IPS DF 19.7 (cell line): ENCODE measurements around the gene PACS1.
"Not testable (repeated sequence)": the region's sequence is repeated elsewhere in the genome, so short reads cannot be mapped to it uniquely, and the experiment has no call there.

ENCODE experiments used
- DNase-seq: peaks from one replicate; pipeline ENCODE4 v3.0.0-alpha.2; 2013; ENCODE audit warnings: low read depth, low spot score

The PACS1 gene

GRCh38 chr11:66275396-66275795 is 205.3 kb downstream of the PACS1 start:
- DNase-seq: no peak

DNA sequence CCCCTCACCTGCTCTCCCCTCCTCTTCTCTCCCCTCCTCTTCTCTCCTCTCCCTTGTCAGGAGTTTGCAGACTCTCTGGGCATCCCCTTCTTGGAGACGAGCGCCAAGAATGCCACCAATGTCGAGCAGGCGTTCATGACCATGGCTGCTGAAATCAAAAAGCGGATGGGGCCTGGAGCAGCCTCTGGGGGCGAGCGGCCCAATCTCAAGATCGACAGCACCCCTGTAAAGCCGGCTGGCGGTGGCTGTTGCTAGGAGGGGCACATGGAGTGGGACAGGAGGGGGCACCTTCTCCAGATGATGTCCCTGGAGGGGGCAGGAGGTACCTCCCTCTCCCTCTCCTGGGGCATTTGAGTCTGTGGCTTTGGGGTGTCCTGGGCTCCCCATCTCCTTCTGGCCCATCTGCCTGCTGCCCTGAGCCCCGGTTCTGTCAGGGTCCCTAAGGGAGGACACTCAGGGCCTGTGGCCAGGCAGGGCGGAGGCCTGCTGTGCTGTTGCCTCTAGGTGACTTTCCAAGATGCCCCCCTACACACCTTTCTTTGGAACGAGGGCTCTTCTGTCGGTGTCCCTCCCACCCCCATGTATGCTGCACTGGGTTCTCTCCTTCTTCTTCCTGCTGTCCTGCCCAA is 206.0 kb downstream of the PACS1 start:
- no peak for DNase-seq

- DNase-seq: not testable (repeated sequence)
Observed at GRCh38 chr11:66276619-66277018, 206.5 kb downstream of the PACS1 start.

DNA sequence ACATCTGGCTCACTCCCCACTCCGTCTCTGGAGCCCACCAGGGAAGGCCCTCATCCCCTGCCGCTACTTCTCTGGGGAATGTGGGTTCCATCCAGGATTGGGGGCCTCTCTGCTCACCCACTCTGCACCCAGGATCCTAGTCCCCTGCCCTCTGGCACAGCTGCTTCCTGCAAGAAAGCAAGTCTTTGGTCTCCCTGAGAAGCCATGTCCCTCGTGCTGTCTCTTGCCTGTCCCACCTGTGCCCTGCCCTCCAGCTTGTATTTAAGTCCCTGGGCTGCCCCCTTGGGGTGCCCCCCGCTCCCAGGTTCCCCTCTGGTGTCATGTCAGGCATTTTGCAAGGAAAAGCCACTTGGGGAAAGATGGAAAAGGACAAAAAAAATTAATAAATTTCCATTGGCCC is 207.0 kb downstream of the PACS1 start:
- not testable (repeated sequence) for DNase-seq

- no peak for DNase-seq
Observed at GRCh38 chr11:66277471-66278362, 207.6 kb downstream of the PACS1 start, which contains the start of gene CNIH2. CNIH2 (plus strand) TSS chr11:66278175; CDS start chr11:66278457, 282 bp downstream.

DNA sequence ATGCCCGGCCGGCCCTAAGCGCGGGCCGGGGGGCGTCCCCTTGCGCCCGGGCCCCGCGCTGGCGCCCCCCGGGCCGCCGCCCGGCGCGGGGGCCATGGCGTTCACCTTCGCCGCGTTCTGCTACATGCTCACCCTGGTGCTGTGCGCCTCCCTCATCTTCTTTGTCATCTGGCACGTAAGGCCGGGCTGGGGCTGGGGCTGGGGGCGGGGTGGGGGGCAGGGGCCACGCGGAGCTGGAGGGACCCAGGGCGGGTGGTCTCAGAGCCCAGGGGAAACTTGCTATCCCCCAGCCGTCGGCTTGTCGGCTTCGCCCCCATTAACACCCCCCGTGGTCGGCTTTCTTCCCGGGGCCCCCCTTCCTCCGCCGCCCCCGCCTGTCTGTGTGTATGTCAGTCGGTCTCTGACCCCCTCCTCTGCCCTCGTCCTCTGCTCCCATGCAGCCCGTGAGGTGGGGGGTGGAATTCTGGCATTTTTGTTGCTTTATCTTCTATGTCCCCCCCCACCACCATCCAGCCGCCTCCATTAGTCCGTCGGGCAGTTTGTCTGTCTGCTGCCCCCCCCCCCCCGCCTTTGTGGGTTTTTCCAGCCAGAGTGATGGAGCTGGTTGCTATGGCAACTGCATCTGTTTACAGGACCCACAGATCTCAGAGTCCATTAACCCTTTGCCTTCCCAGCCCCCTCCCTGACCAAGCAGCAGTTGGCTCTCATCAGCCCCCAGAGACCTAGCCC is 208.5 kb downstream of the PACS1 start:
- DNase-seq: no peak

DNA sequence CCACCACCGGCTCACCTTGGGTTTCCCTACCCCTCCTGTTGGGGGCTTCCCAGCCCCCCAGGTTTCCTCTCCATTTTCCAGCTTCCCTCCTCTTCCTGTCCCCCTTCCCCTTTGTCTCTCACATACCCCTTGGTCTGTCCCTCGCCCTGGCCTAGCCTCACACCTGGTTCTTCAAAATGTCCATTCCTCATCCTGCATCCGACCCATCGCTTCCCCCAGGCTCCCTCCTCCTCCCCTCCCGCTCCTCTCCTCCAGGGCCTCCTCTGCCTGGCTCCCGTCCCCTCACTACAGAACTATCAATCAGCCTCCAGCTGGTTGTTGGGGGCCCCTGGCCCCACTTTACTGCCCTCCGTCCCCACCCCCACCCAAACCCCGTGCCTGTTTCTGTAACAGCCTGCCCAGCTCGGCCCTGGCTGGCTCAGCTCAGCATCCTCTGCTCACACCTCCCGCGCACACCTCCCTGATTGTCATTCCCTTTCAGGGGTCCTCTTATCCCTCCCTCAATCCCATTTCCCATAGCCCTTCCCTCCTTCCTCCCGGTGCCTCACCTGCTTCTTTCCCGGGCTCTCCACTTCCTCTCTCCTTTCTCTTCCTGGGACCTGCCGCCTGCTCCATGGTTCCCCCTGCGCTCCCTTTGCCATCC is 209.1 kb downstream of the PACS1 start:
- no peak for DNase-seq

DNA sequence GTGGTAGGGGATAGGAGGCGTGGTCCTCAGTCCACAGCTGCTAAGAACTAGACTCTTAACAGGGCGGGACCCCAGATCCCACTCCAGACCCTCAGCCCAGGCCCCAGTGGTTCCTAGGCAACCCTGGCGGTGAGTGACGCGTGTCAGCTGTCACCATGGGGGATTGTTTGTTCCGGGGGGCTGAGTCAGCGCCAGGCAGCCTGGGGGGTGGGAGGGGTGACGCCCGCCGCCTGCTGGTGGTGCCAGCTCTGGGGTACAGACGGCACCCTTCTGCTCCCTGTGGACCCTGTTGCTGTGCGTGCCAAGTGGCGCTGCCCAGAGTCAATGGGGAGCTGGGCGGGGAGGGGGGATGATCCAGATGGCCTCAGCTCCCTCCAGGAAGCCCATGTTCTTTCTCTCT is 210.4 kb downstream of the PACS1 start:
- no peak for DNase-seq

GRCh38 chr11:66281001-66281400 is 210.9 kb downstream of the PACS1 start:
- DNase-seq: no peak

DNA sequence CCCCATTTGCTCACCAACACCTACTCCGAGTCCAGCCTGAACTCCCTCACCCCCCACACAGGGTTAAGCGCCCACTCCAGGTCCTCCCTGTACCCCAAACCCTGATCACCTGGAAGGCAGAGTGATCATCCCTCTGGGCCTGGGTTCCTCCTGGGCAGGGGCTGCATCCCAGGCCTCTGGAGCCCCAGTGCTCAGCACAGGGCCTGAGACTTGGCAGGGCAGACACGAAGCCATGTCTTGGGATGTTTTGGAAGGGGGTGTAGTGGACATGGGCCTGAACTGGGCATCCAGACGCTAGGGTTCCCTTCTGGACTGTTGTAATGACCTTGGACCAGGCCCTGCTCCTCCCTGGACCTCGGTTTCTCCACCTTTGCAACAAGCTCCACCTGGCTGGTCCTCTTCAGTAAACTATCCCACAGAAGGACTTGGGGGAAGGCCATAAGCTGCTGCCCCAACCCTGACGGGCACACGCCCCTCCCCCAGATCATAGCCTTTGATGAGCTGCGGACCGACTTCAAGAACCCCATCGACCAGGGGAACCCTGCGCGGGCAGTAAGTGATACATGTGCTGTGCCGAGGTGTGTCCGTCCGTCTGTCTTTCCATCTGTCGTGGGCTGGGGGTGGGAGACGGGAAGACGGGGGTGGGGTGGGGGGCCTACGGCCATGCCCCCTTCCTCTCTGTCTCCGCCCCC is 211.8 kb downstream of the PACS1 start:
- DNase-seq: no peak

DNA sequence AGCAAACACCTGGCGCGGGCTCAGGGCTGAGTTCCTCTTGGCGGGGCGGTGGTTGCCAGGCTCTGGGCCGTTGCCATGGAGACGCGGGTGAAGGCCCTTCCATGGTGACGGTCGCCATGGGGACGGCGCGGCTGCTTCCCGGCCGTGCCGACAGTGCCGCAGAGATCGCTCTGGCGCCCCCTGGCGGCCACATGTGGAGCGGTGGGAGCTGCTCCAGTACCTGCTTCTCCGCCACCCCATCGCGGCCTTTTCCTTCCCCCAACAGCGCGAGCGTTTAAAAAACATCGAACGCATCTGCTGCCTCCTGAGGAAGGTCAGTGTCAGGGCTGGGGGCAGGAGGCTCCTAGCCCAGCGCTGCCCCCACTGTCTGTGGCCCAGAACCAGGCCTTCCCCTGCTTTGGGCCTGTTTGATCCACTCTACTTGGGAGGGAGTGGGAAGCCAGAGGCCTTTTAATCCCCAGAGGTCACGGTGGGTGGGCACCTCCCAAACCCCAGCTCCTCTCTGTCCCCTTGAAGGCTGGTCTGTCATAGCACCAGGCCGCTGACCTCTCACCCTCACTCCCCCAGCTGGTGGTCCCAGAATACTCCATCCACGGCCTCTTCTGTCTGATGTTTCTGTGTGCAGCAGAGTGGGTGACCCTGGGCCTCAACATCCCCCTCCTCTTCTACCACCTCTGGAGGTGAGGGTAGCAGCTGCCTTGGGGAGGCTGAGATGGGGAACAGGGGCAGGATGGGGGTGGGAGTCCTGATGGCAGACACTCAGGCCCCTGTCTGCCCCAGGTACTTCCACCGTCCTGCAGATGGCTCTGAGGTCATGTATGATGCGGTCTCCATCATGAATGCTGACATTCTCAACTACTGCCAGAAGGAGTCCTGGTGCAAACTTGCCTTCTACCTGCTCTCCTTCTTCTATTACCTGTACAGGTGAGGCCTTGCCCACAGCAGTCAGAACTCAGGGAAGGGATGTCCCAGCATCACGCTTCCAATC is 212.7 kb downstream of the PACS1 start:
- DNase-seq: peak; percentile 86

- DNase-seq: no peak
Observed at GRCh38 chr11:66283461-66284105, 213.5 kb downstream of the PACS1 start.

DNA sequence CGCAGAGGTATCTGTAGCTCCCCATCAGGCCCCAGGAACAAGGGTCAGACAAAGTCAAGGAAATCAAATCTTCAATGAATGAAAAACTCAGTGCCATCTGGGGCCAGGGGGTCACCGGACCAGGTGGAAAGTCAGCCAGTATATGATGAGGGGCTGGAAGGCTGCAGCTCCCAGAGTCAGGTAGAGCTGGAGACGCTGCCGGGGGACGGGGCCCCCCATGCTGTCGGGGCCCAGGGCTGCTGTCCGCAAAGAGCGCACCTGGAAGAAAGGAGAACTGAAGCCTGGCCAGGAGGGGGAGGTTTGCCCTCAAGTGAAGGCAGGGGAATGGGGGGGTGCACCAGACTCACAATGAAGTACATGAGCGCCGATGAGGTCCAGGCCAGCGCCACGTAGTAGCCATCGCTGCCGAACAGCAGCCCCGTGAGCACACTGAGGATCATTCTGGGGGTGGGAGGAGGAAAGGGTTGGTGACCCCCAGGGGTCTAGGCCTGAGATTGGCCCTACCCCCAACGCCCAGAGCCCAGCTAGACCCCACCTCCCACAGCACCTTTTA is 214.5 kb downstream of the PACS1 start:
- no peak for DNase-seq

DNA sequence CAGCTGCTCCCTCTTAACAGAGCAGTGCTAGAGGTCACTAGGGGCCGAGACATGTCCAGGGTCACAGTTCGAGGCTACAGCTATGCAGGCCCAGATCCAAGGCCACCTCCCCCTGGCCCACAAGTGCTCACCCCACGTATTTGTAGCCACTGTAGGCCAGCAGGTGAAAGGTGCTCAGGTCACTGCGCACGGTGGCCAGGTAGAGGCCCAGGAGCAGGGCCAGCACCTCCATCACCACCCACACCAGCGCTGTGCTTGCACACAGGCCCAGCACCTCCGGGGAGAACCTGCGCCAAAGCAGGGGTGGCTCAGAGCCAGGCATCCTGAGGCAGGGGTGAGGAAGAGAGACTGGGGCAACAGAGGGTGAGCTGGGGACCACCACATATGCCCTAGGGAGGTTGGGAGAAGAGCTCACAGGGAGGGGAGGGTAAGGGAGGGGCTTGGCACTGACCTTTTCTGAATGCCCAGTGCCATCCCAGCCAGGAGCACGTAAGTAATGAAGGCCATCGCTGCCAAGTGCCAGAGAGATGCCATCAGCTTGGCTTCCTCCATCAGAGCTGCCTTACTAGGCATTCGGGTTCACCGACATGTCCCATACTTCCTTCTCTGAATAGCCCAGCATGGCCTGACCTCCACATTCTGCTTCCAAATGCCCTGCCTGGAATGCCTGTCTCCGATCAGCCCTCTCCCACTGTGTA is 215.3 kb downstream of the PACS1 start:
- no peak for DNase-seq

DNA sequence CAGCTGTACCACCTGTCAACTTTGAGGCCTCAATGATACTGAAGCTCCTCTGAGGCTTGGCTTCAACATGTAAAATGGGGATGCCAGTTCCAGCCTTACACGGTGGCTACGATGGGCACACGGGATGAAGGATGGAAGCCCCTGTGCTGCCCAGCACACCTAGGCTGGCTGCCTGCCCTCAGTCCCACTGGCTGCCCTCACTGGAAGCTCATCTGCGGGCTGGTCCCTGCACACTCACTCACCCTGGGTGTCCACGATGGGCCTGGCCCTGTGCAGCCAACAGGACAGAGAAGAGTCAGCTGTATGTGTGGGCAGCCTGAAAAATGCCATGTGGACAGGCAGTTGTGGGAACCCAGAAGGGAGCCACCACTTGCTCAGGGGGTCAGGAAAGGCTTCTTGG is 216.6 kb downstream of the PACS1 start:
- no peak for DNase-seq

DNA sequence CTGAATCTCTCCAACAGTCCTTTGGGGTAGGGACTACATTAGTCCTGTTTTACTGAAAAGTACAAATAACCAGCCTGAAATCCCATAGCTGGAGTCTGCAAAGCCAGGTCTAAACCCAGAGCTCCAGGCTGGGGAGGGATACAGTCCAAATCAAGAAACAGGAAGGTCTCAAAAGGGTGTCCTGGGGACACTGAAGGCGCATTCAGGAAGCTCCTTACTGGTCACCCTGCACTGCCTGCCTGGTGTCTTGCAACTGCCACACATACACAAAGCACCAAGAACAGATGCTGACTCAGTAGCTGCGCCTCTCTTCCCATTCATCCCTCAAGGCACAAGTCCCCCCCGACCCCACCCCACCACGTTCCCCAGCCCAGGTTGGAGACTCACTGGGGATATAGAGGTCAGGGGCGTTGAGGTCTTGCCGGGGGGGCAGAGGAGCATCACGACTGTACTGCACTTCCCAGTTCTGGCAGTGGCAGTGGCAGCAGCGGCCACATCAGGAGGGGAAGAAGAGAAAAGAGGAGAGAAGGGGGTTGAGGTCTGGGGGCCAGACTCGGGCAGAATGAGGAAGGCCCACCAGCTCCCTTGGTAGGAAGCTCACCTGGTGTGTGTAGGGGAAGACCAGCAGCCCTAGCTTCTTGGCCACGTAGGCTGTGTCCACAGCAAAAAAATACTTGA is 217.3 kb downstream of the PACS1 start:
- no peak for DNase-seq

DNA sequence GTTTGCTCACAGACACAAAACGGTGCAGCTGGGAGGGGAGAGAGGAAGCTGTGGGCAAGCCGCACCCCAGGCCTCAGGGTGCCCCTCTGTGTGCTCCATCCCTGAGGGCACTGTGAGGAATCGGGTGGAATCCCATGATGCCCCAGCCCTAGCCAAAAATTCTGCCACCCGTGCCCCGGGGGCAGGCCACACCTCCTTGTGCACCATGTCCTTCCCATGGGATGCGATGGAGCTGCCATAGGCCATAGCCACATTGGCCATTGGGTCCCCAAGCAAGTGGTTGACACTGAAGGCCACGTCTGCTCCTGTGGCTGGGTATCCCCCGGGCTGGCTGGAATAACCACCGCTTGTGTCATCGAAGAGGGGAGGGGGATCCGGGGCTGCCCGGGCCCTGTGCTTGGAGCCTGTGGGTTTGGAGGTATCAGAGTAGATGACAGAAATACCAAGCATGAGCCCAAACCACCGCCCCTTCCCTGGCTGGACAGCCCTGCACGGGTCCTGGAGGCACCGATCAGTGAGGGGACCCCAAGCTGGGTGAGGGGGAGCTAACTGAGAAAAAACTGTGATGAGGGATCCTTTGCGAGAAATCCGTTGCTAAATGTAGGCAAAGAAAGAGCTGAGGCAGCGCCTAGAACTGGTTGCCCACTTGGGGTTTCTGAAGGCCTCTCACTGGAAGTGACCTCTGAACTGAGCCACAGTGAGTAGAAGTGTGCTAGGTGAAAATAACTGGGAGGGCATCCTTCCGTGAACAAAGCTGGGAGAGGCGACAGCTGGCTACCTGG is 218.0 kb downstream of the PACS1 start:
- DNase-seq: no peak
